Lower leg skin (tissue), 3 donors: ENCODE measurements around the gene DSC3.

Experiments
- CTCF ChIP-seq, 3 donors: fragments of 450-650 bp; IDR thresholded peaks; one replicate each; pipeline ENCODE4 v1.5.1; 2016; ENCODE audit warnings: antibody characterized with exemption in 3 of 3, mild to moderate bottlenecking in 3 of 3, moderate library complexity in 2 of 3
- POLR2A ChIP-seq, 2 donors: fragments of 450-650 bp; IDR thresholded peaks; one replicate each; pipeline ENCODE4 v1.6.1; 2016 to 2017; ENCODE audit warnings: antibody characterized with exemption in 2 of 2, mild to moderate bottlenecking in 1 of 2, moderate library complexity in 1 of 2

- TF ChIP-seq POLR2A (IDR thresholded peaks at IDR 0.05) (no peak), CTCF (IDR thresholded peaks at IDR 0.05) (no peak)
Observed at GRCh38 chr18:31034541-31034940, 8.0 kb downstream of the DSC3 start.
